A673 (cell line): Measurements from ENCODE around the gene DUSP1. TPM values are rescaled to one million over a fixed set of nuclear protein-coding genes. Genes with fewer than 3 reads are reported as not detected.

ENCODE experiments used
- BruUV-seq: library from RNA; stranded (reverse); fragments of 400-500 nt; replicated peaks from 2 replicates; lab custom pipeline; 2021; lab: Mats Ljungman, UMichigan
- CTCF ChIA-PET: fragments of 300-600 bp; sonication (Branson Sonifier 250); formaldehyde crosslinking; loops from one replicate; lab custom pipeline; 2022; ENCODE audit warnings: antibody characterized with exemption; lab: Charles Lee
- POLR2A ChIA-PET: fragments of 300-600 bp; sonication (Branson Sonifier 250); formaldehyde crosslinking; loops from one replicate; lab custom pipeline; 2022; ENCODE audit warnings: antibody characterized with exemption; ENCODE audit not compliant: low non-redundant PET; lab: Charles Lee
- DNase-seq: peaks from one replicate; pipeline ENCODE4 v3.0.0-alpha.2; 2015; ENCODE audit warnings: low spot score
- H3K27ac ChIP-seq: fragments of 200-600 bp; sonication (generic); 2 replicates; pipeline ENCODE4 v1.5.1; 2016; ENCODE audit warnings: mixed run types, low read depth, mild to moderate bottlenecking, mixed read lengths, antibody characterized with exemption, low read length; ENCODE audit not compliant: poor library complexity, severe bottlenecking
- H3K27me3 ChIP-seq: fragments of 200-600 bp; sonication (generic); replicated peaks from 2 replicates; pipeline ENCODE4 v1.6.1; 2017; ENCODE audit warnings: mixed run types, low read depth, mild to moderate bottlenecking, mixed read lengths, antibody characterized with exemption, low read length; ENCODE audit not compliant: insufficient read depth, poor library complexity
- H3K36me3 ChIP-seq: fragments of 200-600 bp; sonication (generic); 2 replicates; pipeline ENCODE4 v1.6.1; 2016; ENCODE audit warnings: mixed run types, mild to moderate bottlenecking, mixed read lengths, antibody characterized with exemption, low read length; ENCODE audit not compliant: insufficient read depth, poor library complexity, severe bottlenecking
- H3K4me1 ChIP-seq: fragments of 200-600 bp; sonication (generic); 2 replicates; pipeline ENCODE4 v1.6.1; 2017; ENCODE audit warnings: mixed run types, mild to moderate bottlenecking, mixed read lengths, antibody characterized with exemption, low read length; ENCODE audit not compliant: insufficient read depth, poor library complexity, severe bottlenecking
- H3K4me3 ChIP-seq: fragments of 200-600 bp; sonication (generic); 2 replicates; pipeline ENCODE4 v1.5.1; 2016; ENCODE audit warnings: low read depth, mixed run types, mild to moderate bottlenecking, mixed read lengths, low read length; ENCODE audit not compliant: poor library complexity, severe bottlenecking
- H3K9me3 ChIP-seq: fragments of 200-600 bp; sonication (generic); 2 replicates; pipeline ENCODE4 v1.6.1; 2016; ENCODE audit warnings: mixed run types, low read depth, mild to moderate bottlenecking, mixed read lengths, antibody characterized with exemption, low read length; ENCODE audit not compliant: poor library complexity, severe bottlenecking
- EZH2 ChIP-seq: fragments of 200-600 bp; sonication (generic); IDR thresholded peaks from 2 replicates; pipeline ENCODE4 v1.6.1; 2017; ENCODE audit warnings: borderline replicate concordance, low read depth, mild to moderate bottlenecking, mixed read lengths, antibody characterized with exemption, low read length; ENCODE audit not compliant: poor library complexity, severe bottlenecking
- intact Hi-C: fragments of 100-400 bp; cut with micrococcal nuclease; formaldehyde crosslinking; loops from one replicate; pipeline ENCODE4 v1.10.0; 2022; ENCODE audit not compliant: unreplicated experiment
- total RNA-seq: library from RNA; stranded (reverse); gene quantifications from 2 replicates; pipeline ENCODE4 v1.2.3, GENCODE V29; 2021
- TF ChIP-seq, protein P1 (sequence below): fragments of 300-800, 200-600 bp; sonication (generic); conservative IDR thresholded peaks from 2 replicates; pipeline ENCODE4 v1.5.1; 2017; ENCODE audit warnings: low read depth, mild to moderate bottlenecking, antibody characterized with exemption, low read length, moderate library complexity, mixed read lengths

The DUSP1 gene
- total RNA-seq, 1 experiment from 2014 or later = 13.1 TPM

- TF ChIP-seq, protein P1, sequence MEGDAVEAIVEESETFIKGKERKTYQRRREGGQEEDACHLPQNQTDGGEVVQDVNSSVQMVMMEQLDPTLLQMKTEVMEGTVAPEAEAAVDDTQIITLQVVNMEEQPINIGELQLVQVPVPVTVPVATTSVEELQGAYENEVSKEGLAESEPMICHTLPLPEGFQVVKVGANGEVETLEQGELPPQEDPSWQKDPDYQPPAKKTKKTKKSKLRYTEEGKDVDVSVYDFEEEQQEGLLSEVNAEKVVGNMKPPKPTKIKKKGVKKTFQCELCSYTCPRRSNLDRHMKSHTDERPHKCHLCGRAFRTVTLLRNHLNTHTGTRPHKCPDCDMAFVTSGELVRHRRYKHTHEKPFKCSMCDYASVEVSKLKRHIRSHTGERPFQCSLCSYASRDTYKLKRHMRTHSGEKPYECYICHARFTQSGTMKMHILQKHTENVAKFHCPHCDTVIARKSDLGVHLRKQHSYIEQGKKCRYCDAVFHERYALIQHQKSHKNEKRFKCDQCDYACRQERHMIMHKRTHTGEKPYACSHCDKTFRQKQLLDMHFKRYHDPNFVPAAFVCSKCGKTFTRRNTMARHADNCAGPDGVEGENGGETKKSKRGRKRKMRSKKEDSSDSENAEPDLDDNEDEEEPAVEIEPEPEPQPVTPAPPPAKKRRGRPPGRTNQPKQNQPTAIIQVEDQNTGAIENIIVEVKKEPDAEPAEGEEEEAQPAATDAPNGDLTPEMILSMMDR = no peak
- TF ChIP-seq EZH2 = no peak
- no peaks in the 10 kb centered on the region for H3K27me3 ChIP-seq
- no peak for DNase-seq
- no peaks in the 10 kb centered on the region for H3K36me3 ChIP-seq
- H3K4me1 ChIP-seq = no peaks in the 10 kb centered on the region
- ChIA-PET POLR2A (no interaction called here), CTCF (no interaction called here)
- BruUV-seq = no TSS peak
- H3K4me3 ChIP-seq = no peak overlapping the region
- intact Hi-C loops = no loop called here
- H3K27ac ChIP-seq = no peak overlapping the region
- H3K9me3 ChIP-seq = no peaks in the 10 kb centered on the region
Measured at GRCh38 chr5:172746725-172747124, 24.3 kb downstream of the DUSP1 start.

GRCh38 chr5:172745838-172746237 is 25.2 kb downstream of the DUSP1 start:
- H3K27ac ChIP-seq = no peak overlapping the region
- ChIA-PET CTCF (no interaction called here), POLR2A (no interaction called here)
- TF ChIP-seq, protein P1 = no peak
- TF ChIP-seq EZH2 = no peak
- no TSS peak for BruUV-seq
- H3K4me3 ChIP-seq = no peak overlapping the region
- DNase-seq = no peak
- H3K9me3 ChIP-seq = no peaks in the 10 kb centered on the region
- intact Hi-C loops = no loop called here
- H3K36me3 ChIP-seq = no peaks in the 10 kb centered on the region
- peaks cover 6% of the 10 kb centered on the region for H3K4me1 ChIP-seq
- H3K27me3 ChIP-seq = no peaks in the 10 kb centered on the region

DNA sequence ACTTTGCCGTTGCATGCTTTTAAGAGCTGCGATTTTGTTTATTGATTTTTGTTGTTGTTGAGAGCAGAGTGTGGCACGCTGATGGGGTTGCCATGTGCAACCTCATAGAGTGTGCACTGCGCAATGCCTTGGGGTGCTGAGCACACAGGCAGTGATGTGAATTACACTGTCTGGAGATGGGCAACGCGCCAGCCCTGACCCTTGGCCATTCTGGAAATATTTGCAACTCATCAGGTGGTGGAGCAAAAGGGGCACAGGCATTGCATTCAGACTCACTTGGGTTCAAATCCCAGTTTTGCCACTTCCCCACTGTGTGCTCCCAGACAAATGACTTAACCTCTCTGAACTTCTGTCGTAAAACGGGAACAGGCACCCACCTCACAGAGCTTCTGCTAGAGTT is 25.6 kb downstream of the DUSP1 start:
- Histone ChIP-seq H3K27me3 (no peaks in the 10 kb centered on the region), H3K4me1 (peaks cover 10% of the 10 kb centered on the region), H3K36me3 (no peaks in the 10 kb centered on the region), H3K4me3 (no peak overlapping the region), H3K27ac (no peak overlapping the region), H3K9me3 (no peaks in the 10 kb centered on the region)
- no TSS peak for BruUV-seq
- CTCF ChIA-PET = no interaction called here
- POLR2A ChIA-PET = no interaction called here
- no peak for DNase-seq
- no peak for TF ChIP-seq EZH2
- TF ChIP-seq, protein P1 = no peak
- intact Hi-C loops = no loop called here
